ENCODE measurements around the gene TNK1.

- TF ChIP-seq CTCF (IDR thresholded peaks at IDR 0.05; ENCODE audit: poor library complexity, severe bottlenecking) (no peak), TAF1 (IDR thresholded peaks at IDR 0.05; ENCODE audit: low read depth) (no peak), EP300 (conservative IDR thresholded peaks at IDR 0.05; ENCODE audit: poor library complexity, severe bottlenecking) (no peak), POLR2AphosphoS5 (IDR thresholded peaks at IDR 0.05) (no peak), RAD21 (conservative IDR thresholded peaks at IDR 0.05) (no peak), EZH2 (IDR thresholded peaks at IDR 0.05; ENCODE audit: borderline replicate concordance, insufficient read depth, low read length, poor library complexity, severe bottlenecking) (no peak), REST (IDR thresholded peaks at IDR 0.05; ENCODE audit: borderline replicate concordance) (no peak)
Observed at GRCh38 chr17:7413346-7413985, 32.6 kb downstream of the TNK1 start.

Data from neural cell (in vitro differentiated cells).